MM.1S (cell line): ENCODE data around the gene CCDC27.
A peak's percentile ranks its signal among the peaks of the same experiment; 100 is the strongest.

Experiments used
- DNase-seq: peaks from one replicate; pipeline ENCODE4 v3.0.0-alpha.2; 2015
- H2AFZ ChIP-seq: fragments of 300-600 bp; sonication (generic); 2 replicates; pipeline ENCODE4 v1.6.0; 2016; ENCODE audit warnings: antibody characterized with exemption, low read length
- H3F3A ChIP-seq: fragments of 300-600 bp; sonication (generic); 2 replicates; pipeline ENCODE4 v1.6.1; 2016; ENCODE audit warnings: mild to moderate bottlenecking, antibody characterized with exemption, low read length, moderate library complexity, mixed read lengths; ENCODE audit not compliant: insufficient read depth
- H3K27ac ChIP-seq: fragments of 300-600 bp; sonication (generic); 2 replicates; pipeline ENCODE4 v1.5.1; 2016; ENCODE audit warnings: mild to moderate bottlenecking, low read length
- H3K27me3 ChIP-seq: fragments of 300-600 bp; sonication (generic); replicated peaks from 2 replicates; pipeline ENCODE4 v1.6.0; 2016; ENCODE audit warnings: low read length; ENCODE audit not compliant: insufficient read depth
- H3K36me3 ChIP-seq: fragments of 300-600 bp; sonication (generic); replicated peaks from 2 replicates; pipeline ENCODE4 v1.6.1; 2016; ENCODE audit warnings: mild to moderate bottlenecking, low read length, mixed read lengths; ENCODE audit not compliant: insufficient read depth
- H3K4me1 ChIP-seq: fragments of 300-600 bp; sonication (generic); 2 replicates; pipeline ENCODE4 v1.6.1; 2016; ENCODE audit warnings: low read length, mixed read lengths
- H3K4me2 ChIP-seq: fragments of 300-600 bp; sonication (generic); 2 replicates; pipeline ENCODE4 v1.6.0; 2016; ENCODE audit warnings: low read depth, low read length
- H3K4me3 ChIP-seq: fragments of 300-600 bp; sonication (generic); 2 replicates; pipeline ENCODE4 v1.5.1; 2016; ENCODE audit warnings: low read length, mixed read lengths
- H3K79me2 ChIP-seq: fragments of 300-600 bp; sonication (generic); 2 replicates; pipeline ENCODE4 v1.6.1; 2016; ENCODE audit warnings: mixed run types, low read length, mixed read lengths
- H3K9ac ChIP-seq: fragments of 300-600 bp; sonication (generic); 2 replicates; pipeline ENCODE4 v1.6.1; 2016; ENCODE audit warnings: low read length, mixed read lengths
- H3K9me2 ChIP-seq: fragments of 300-600 bp; sonication (generic); replicated peaks from 2 replicates; pipeline ENCODE4 v1.6.1; 2016; ENCODE audit warnings: mild to moderate bottlenecking, low read length, mixed read lengths; ENCODE audit not compliant: insufficient read depth
- H3K9me3 ChIP-seq: fragments of 300-600 bp; sonication (generic); replicated peaks from 2 replicates; pipeline ENCODE4 v1.6.1; 2016; ENCODE audit warnings: mild to moderate bottlenecking, low read length, mixed read lengths; ENCODE audit not compliant: insufficient read depth
- H4K20me1 ChIP-seq: fragments of 300-600 bp; sonication (generic); 2 replicates; pipeline ENCODE4 v1.6.1; 2016; ENCODE audit warnings: mild to moderate bottlenecking, low read length, moderate library complexity, mixed read lengths; ENCODE audit not compliant: insufficient read depth
- CTCF ChIP-seq: fragments of 300-600 bp; sonication (generic); IDR thresholded peaks from 2 replicates; pipeline ENCODE4 v1.5.1; 2016; ENCODE audit warnings: antibody characterized with exemption, low read length, mixed read lengths
- EZH2 ChIP-seq: fragments of 300-600 bp; sonication (generic); optimal IDR thresholded peaks from 2 replicates; pipeline ENCODE3; 2017; ENCODE audit warnings: low read depth, mild to moderate bottlenecking, antibody characterized with exemption, low read length, mixed read lengths
- EZH2phosphoT487 ChIP-seq: fragments of 300-600 bp; sonication (generic); IDR thresholded peaks from 2 replicates; pipeline ENCODE4 v1.6.1; 2018; ENCODE audit warnings: antibody characterized with exemption, low read length

Gene CCDC27

GRCh38 chr1:3772715-3773571 lies 20.7 kb downstream of the CCDC27 start, which contains the start of gene SMIM1:
Gene SMIM1, plus strand, starts transcription at chr1:3772749. Its CDS starts 2,625 bp downstream, at chr1:3775374.
- Histone ChIP-seq H3F3A (no peaks in the 10 kb centered on the region), H3K9me2 (no peaks in the 10 kb centered on the region), H3K9me3 (no peaks in the 10 kb centered on the region), H4K20me1 (no peaks in the 10 kb centered on the region), H3K27ac (no peak within 1 kb of the TSS), H3K4me2 (peak within 1 kb of the TSS; percentile 98), H3K27me3 (peaks cover 38% of the 10 kb centered on the region), H3K36me3 (no peaks in the 10 kb centered on the region), H3K4me3 (peak within 1 kb of the TSS; percentile 69), H3K4me1 (peaks cover 17% of the 10 kb centered on the region), H3K9ac (peak within 1 kb of the TSS; percentile 33; the same call in 1 of the 2 replicates), H2AFZ (peak within 1 kb of the TSS; percentile 84), H3K79me2 (no peaks in the 10 kb centered on the region)
- no peak for DNase-seq
- TF ChIP-seq EZH2phosphoT487, result no peak
- TF ChIP-seq CTCF, result no peak
- TF ChIP-seq EZH2, result no peak

GRCh38 chr1:3773572-3774275 lies 21.5 kb downstream of the CCDC27 start:
- no peak for TF ChIP-seq EZH2
- no peak for TF ChIP-seq EZH2phosphoT487
- TF ChIP-seq CTCF, result no peak

GRCh38 chr1:3774276-3774945 lies 22.2 kb downstream of the CCDC27 start:
- no peaks in the 10 kb centered on the region for H4K20me1 ChIP-seq
- H3F3A ChIP-seq, result no peaks in the 10 kb centered on the region
- H3K4me2 ChIP-seq, result no peak overlapping the region
- peaks cover 23% of the 10 kb centered on the region for H3K27me3 ChIP-seq
- H3K27ac ChIP-seq, result no peak overlapping the region
- TF ChIP-seq CTCF (no peak), EZH2phosphoT487 (no peak), EZH2 (no peak)
- no peak overlapping the region for H2AFZ ChIP-seq
- no peaks in the 10 kb centered on the region for H3K9me3 ChIP-seq
- no peak for DNase-seq
- no peak overlapping the region for H3K9ac ChIP-seq
- H3K9me2 ChIP-seq, result no peaks in the 10 kb centered on the region
- peaks cover 17% of the 10 kb centered on the region for H3K4me1 ChIP-seq
- H3K4me3 ChIP-seq, result no peak overlapping the region
- H3K36me3 ChIP-seq, result no peaks in the 10 kb centered on the region
- no peaks in the 10 kb centered on the region for H3K79me2 ChIP-seq

More at GRCh38 chr1:3773572-3774275, 21.5 kb downstream of the CCDC27 start:
- H3K4me1 ChIP-seq, result peaks cover 17% of the 10 kb centered on the region
- H3K27ac ChIP-seq, result no peak overlapping the region
- H3K9me3 ChIP-seq, result no peaks in the 10 kb centered on the region
- no peaks in the 10 kb centered on the region for H3K79me2 ChIP-seq
- no peak overlapping the region for H3K4me2 ChIP-seq
- H3F3A ChIP-seq, result no peaks in the 10 kb centered on the region
- no peak for DNase-seq
- H3K9ac ChIP-seq, result no peak overlapping the region
- H3K4me3 ChIP-seq, result no peak overlapping the region
- H4K20me1 ChIP-seq, result no peaks in the 10 kb centered on the region
- peaks cover 30% of the 10 kb centered on the region for H3K27me3 ChIP-seq
- no peaks in the 10 kb centered on the region for H3K9me2 ChIP-seq
- H2AFZ ChIP-seq, result no peak overlapping the region
- no peaks in the 10 kb centered on the region for H3K36me3 ChIP-seq
